Renal cortex interstitium (tissue), 3 donors: ENCODE measurements around the gene ADORA2A. TPM values are rescaled to one million over a fixed set of nuclear protein-coding genes. Genes with fewer than 3 reads are reported as not detected.

Experiments
- polyA plus RNA-seq, 3 donors: library from polyadenylated mRNA; unstranded; fragments of 120-200 nt; gene quantifications; one replicate each; pipeline ENCODE4 v1.2.1, GENCODE V29; 2013; ENCODE audit not compliant: insufficient read length in 3 of 3

The ADORA2A gene
- polyA plus RNA-seq, 3 donors = 5.8 to 8.0 (median 8.0) TPM

Other genes with a start within 250 kb of the ADORA2A start
- gene SUSD2, start 246.1 kb upstream of the ADORA2A start, polyA plus RNA-seq = 10 to 100 TPM; 10.9 to 20.8 (median 13.8) TPM
- gene GGT5, start 182.5 kb upstream of the ADORA2A start, polyA plus RNA-seq = 10 to 100 TPM; 15.8 to 17.5 (median 16.4) TPM
- 10 to 100 TPM; 44.5 to 53.2 (median 51.3) TPM for gene SPECC1L, start 156.8 kb upstream of the ADORA2A start, polyA plus RNA-seq
- gene UPB1, start 67.7 kb downstream of the ADORA2A start, polyA plus RNA-seq = 1 to 10 TPM in 2 of 3 donors, under 1 TPM in 1; 0.75 to 1.2 (median 1.1) TPM
- 10 to 100 TPM; 80.8 to 89.5 (median 88.8) TPM for gene GUCD1, start 127.5 kb downstream of the ADORA2A start, polyA plus RNA-seq
- 100 to 1,000 TPM; 165 to 223 (median 199) TPM for gene SNRPD3, start 128.4 kb downstream of the ADORA2A start, polyA plus RNA-seq
- 10 to 100 TPM; 26.8 to 41.3 (median 32.8) TPM for gene LRRC75B, start 165.5 kb downstream of the ADORA2A start, polyA plus RNA-seq
- gene GGT1, start 175.6 kb downstream of the ADORA2A start, polyA plus RNA-seq = 10 to 100 TPM; 42.8 to 72.1 (median 50.8) TPM